ENCODE data around the gene ZBTB7C. TPM values are rescaled to one million over a fixed set of nuclear protein-coding genes. Genes with fewer than 3 reads are reported as not detected.

Gene ZBTB7C
- total and polyA plus RNA-seq, 2 of the 8 experiments (the other 6 are each of a cell fraction or from before 2014, with no cell fraction given), result 0.15 to 0.45 TPM

DNA sequence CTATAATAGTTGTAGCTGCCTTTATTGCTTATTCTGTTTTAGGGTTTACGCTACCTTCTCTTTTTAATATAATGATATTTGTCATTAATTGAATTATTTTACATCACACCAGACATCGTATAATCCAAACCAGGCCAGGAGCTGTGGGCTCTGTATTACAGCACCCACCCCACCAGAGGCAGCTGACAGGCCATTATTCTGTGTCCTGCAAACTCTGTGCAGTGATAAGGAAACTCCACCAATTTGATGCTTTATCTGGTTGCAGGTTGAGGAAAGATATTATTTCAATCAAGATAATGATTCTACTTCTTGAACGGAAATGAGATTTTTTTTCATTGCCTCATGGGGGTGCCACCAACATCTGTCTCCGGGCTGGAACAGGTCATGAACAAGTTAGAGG, 227.3 kb downstream of the ZBTB7C start:
- H2BK12ac ChIP-seq (ENCODE audit: low read depth, low read length), result no peak overlapping the region
- H3K9ac ChIP-seq (replicated peaks in 1 of 4; ENCODE audit: extremely low read depth in 1 of 4, low read depth in 3 of 4, low read length in 3 of 4), result no peak overlapping the region
- no peaks in the 10 kb centered on the region for H3K79me1 ChIP-seq (ENCODE audit: low read depth, low read length)
- TF ChIP-seq SIX5 (IDR thresholded peaks at IDR 0.05; ENCODE audit: low read depth, low read length) (no peak), JUND (IDR thresholded peaks at IDR 0.05; ENCODE audit: low read length) (no peak), RNF2 (IDR thresholded peaks at IDR 0.05; ENCODE audit: borderline replicate concordance, low read depth, low read length, missing control alignments, poor library complexity, severe bottlenecking) (no peak), CTBP2 (IDR thresholded peaks at IDR 0.05; ENCODE audit: borderline replicate concordance, insufficient read depth, insufficient read length, low read length) (no peak), SIN3A (conservative IDR thresholded peaks at IDR 0.05 in 1 of 2, IDR thresholded peaks at IDR 0.05 in 1 of 2; ENCODE audit: low read depth in 1 of 2, low read length in 2 of 2) (no peak), SRF (IDR thresholded peaks at IDR 0.05; ENCODE audit: low read depth, low read length) (no peak)
- TF ChIP-seq, protein P1, sequence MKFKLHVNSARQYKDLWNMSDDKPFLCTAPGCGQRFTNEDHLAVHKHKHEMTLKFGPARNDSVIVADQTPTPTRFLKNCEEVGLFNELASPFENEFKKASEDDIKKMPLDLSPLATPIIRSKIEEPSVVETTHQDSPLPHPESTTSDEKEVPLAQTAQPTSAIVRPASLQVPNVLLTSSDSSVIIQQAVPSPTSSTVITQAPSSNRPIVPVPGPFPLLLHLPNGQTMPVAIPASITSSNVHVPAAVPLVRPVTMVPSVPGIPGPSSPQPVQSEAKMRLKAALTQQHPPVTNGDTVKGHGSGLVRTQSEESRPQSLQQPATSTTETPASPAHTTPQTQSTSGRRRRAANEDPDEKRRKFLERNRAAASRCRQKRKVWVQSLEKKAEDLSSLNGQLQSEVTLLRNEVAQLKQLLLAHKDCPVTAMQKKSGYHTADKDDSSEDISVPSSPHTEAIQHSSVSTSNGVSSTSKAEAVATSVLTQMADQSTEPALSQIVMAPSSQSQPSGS (IDR thresholded peaks at IDR 0.05; ENCODE audit: low read length), result no peak
- ChIA-PET POLR2A (ENCODE audit: partially characterized antibody) (interaction anchor here (0.7 to 1.0 kb wide), 3 partner anchors 13 to 19 kb away, joined by 3 to 4 read pairs (median 3); no protein-coding TSS in a partner anchor), CTCF (ENCODE audit: partially characterized antibody) (interaction anchor here (0.8 to 1.7 kb wide), 9 partner anchors 15 to 229 kb away, joined by 3 to 7 read pairs (median 3); no protein-coding TSS in a partner anchor)
- H3K27ac ChIP-seq (ENCODE audit: low read depth, low read length), result no peak overlapping the region
- H3K14ac ChIP-seq (ENCODE audit: insufficient read length), result no peak overlapping the region
- no peaks in the 10 kb centered on the region for H3K79me2 ChIP-seq (ENCODE audit: control insufficient read depth in 1 of 2, insufficient read depth in 2 of 2, low read length in 2 of 2)
- no peak overlapping the region for H3K4ac ChIP-seq (replicated peaks; ENCODE audit: insufficient read length, low read depth, low read length)
- no peak for FAIRE-seq
- H3K23ac ChIP-seq (ENCODE audit: insufficient read length), result no peak overlapping the region
- DNase-seq (ENCODE audit: low read depth in 1 of 2, low spot score in 2 of 2), result no peak
- H3K4me1 ChIP-seq (replicated peaks in 1 of 4; ENCODE audit: control insufficient read depth in 3 of 4, insufficient read depth in 4 of 4, low read length in 3 of 4), result peaks cover 0 to 11% (median 4%) of the 10 kb centered on the region in 4 experiments; a peak in 3 of 7 replicates
- no peak overlapping the region; a peak in 1 of 4 replicates for H3K4me2 ChIP-seq (ENCODE audit: insufficient read depth in 1 of 2, low read depth in 2 of 2, low read length in 2 of 2)
- H2AK5ac ChIP-seq (ENCODE audit: low read depth, low read length), result no peak overlapping the region
- H3K18ac ChIP-seq (ENCODE audit: extremely low read depth, low read length), result no peak overlapping the region
- no peak overlapping the region for H2BK120ac ChIP-seq (replicated peaks; ENCODE audit: low read depth, low read length)
- H2AFZ ChIP-seq (ENCODE audit: low read length), result no peak overlapping the region
- 90% methylated on average over 4 of the region's 4 CpGs; no CpG with 5 or more reads in 1 of the 2 experiments for WGBS, 2 experiments (ENCODE audit: extremely low coverage in 1 of 2, insufficient coverage in 1 of 2, insufficient read length in 1 of 2, insufficient replicate concordance in 2 of 2, low coverage in 1 of 2, low lambda C conversion rate in 2 of 2, missing lambda C conversion rate in 1 of 2)
- no peaks in the 10 kb centered on the region for H3K36me3 ChIP-seq (ENCODE audit: control insufficient read depth in 2 of 4, insufficient read depth in 4 of 4, low read length in 3 of 4)
- no peak overlapping the region for H4K91ac ChIP-seq (replicated peaks; ENCODE audit: insufficient read length, low read length)
- no peaks in the 10 kb centered on the region; the same call in 1 of the 2 replicates for H3K23me2 ChIP-seq (ENCODE audit: low read depth, low read length)
- H2BK15ac ChIP-seq (ENCODE audit: low read length), result no peak overlapping the region
- H2BK20ac ChIP-seq (ENCODE audit: low read length), result no peak overlapping the region
- H2BK5ac ChIP-seq (ENCODE audit: low read depth, low read length), result no peak overlapping the region
- no peak overlapping the region for H4K8ac ChIP-seq (ENCODE audit: extremely low read depth, insufficient read depth, low read length)
- H3K27me3 ChIP-seq (replicated peaks in 1 of 4; ENCODE audit: control insufficient read depth in 3 of 4, extremely low read depth in 1 of 4, insufficient read depth in 3 of 4, low read length in 3 of 4), result 0 out of 7 replicates have a peak, but pooled peaks cover 0 to 2% (median 0%) of the 10 kb centered on the region in 4 experiments
- H4K5ac ChIP-seq (ENCODE audit: insufficient read length, low read depth, low read length), result no peak overlapping the region
- no peaks in the 10 kb centered on the region for H4K20me1 ChIP-seq (replicated peaks in 1 of 2; ENCODE audit: control insufficient read depth in 1 of 2, insufficient read depth in 2 of 2, low read length in 2 of 2)
- H3K4me3 ChIP-seq (ENCODE audit: extremely low read depth in 1 of 4, insufficient read depth in 2 of 4, low read depth in 3 of 4, low read length in 4 of 4), result no peak overlapping the region
- no peaks in the 10 kb centered on the region for H3K9me3 ChIP-seq (ENCODE audit: insufficient read depth in 2 of 2, low read depth in 1 of 2, low read length in 1 of 2)
- no peak overlapping the region for H3K56ac ChIP-seq (replicated peaks; ENCODE audit: insufficient read length, low read depth, low read length)
